GM12874 (cell line): ENCODE data around the gene SLC4A4.

Experiments used
- TF ChIP-seq, protein P1 (sequence below): IDR thresholded peaks from 2 replicates; pipeline ENCODE4 v1.5.1; 2011; ENCODE audit warnings: low read depth, mild to moderate bottlenecking, control low read depth, low read length, moderate library complexity; ENCODE audit not compliant: insufficient read depth

SLC4A4 gene

GRCh38 chr4:71553605-71554004, 214.8 kb downstream of the SLC4A4 start:
- TF ChIP-seq, protein P1, sequence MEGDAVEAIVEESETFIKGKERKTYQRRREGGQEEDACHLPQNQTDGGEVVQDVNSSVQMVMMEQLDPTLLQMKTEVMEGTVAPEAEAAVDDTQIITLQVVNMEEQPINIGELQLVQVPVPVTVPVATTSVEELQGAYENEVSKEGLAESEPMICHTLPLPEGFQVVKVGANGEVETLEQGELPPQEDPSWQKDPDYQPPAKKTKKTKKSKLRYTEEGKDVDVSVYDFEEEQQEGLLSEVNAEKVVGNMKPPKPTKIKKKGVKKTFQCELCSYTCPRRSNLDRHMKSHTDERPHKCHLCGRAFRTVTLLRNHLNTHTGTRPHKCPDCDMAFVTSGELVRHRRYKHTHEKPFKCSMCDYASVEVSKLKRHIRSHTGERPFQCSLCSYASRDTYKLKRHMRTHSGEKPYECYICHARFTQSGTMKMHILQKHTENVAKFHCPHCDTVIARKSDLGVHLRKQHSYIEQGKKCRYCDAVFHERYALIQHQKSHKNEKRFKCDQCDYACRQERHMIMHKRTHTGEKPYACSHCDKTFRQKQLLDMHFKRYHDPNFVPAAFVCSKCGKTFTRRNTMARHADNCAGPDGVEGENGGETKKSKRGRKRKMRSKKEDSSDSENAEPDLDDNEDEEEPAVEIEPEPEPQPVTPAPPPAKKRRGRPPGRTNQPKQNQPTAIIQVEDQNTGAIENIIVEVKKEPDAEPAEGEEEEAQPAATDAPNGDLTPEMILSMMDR, result peak; percentile 42; the same call in 1 of the 2 replicates

- TF ChIP-seq, protein P1, result no peak
Observed at GRCh38 chr4:71554025-71554424, 215.2 kb downstream of the SLC4A4 start.

DNA sequence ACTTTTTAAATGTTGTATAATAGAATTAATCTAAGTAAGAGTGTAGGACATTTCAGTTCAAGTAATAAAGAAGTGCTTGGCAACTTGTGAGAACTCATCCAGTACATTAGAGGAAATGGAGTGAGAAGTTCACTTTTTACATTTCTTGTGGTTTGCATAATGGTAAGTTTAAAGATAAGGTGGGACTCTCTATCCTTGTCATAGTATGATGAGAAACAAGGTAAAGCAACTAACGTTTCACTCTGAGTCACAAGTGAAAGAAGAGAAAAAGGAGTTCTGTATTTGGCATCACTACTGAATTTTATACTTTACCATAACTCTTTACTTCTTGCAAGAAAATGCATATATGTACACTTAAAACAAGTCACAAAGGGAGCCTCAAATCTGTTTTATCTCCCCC, 219.4 kb downstream of the SLC4A4 start:
- TF ChIP-seq, protein P1, result no peak

GRCh38 chr4:71559957-71560571, 221.2 kb downstream of the SLC4A4 start:
- TF ChIP-seq, protein P1, result no peak

DNA sequence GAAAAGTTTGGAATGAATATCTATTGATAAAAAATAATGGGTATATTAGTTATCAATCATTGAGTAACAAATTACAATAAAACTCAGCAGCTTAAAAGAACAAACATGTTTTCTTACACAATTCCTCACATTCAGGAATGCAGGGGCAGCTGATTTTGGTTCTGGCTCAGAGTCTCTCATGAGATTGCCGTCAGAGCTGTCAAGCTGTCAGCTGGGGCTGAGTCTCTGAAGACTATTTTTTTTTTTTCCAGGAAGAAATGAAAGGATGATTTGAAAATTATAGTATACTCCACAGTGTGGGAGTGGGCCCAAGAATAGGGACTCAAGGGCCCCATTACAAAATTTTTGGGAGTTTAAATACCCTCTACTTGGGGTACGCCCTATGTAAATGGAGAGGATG, 226.0 kb downstream of the SLC4A4 start:
- TF ChIP-seq, protein P1, result no peak

DNA sequence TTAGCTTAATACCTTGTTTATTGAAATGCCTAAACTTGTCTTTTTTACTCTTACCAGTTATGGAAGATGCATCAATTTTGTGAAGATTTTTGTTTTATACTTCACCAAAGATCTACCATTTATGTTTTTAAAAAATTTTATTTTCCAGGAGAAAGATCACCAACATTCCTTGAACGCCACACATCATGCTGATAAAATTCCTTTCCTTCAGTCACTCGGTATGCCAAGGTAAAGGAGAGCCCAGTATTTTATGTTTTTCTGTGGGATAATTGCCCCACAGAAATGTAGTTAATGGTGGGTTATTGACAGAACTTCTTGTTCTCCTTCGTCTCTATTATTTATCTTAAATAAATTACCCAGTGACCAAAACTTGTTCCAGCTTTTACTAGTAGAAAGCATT, 228.0 kb downstream of the SLC4A4 start:
- TF ChIP-seq, protein P1, result no peak

- TF ChIP-seq, protein P1, result no peak
Observed at GRCh38 chr4:71568131-71568530, 229.3 kb downstream of the SLC4A4 start.
